ENCODE data around the gene ZSCAN1. TPM values are rescaled to one million over a fixed set of nuclear protein-coding genes. Genes with fewer than 3 reads are reported as not detected.
A peak's percentile ranks its signal among the peaks of the same experiment; 100 is the strongest.

Gene ZSCAN1
- polyA plus RNA-seq, 1 of the 3 experiments (the other 2 are of a cell fraction) = not detected

DNA sequence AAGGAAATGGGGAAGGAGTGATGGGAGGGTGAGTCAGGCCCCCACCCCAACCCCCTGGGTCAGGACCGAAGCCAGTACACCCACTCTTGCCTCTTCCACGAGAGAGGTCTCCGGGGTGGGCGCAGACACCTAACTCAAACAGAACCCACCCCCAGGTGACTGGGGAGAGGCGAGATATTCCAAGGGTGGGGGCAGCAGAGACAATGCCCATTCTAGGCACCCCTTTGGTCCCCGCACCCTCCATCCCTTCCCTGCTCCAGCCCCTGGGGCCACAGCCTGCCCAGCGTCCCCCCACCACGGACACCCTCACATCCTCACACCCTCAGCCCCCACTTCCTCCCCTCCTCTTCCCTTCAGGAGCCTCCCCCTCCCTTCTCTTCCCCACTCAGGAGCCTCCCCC, 63.5 kb downstream of the ZSCAN1 start:
- H2AFZ ChIP-seq (ENCODE audit: low read depth) = no peak overlapping the region
- no peaks in the 10 kb centered on the region for H3K27me3 ChIP-seq (ENCODE audit: insufficient read depth)
- H3K4me1 ChIP-seq (ENCODE audit: control insufficient read depth in 1 of 2, insufficient read depth in 2 of 2, low read depth in 1 of 2, low read length in 1 of 2) = peaks cover 0 to 11% of the 10 kb centered on the region in 2 experiments; a peak in 1 of 4 replicates
- peak overlapping the region; percentile 43 to 82; a peak in 3 of 4 replicates for H3K4me3 ChIP-seq (ENCODE audit: low read depth in 2 of 2, low read length in 1 of 2)
- H3K27ac ChIP-seq (ENCODE audit: low read depth in 2 of 2, low read length in 1 of 2) = no peak overlapping the region; a peak in 1 of 4 replicates
- peak overlapping the region; percentile 73 for H3K4me2 ChIP-seq
- WGBS (ENCODE audit: low lambda C conversion rate) = 21% methylated on average over 8 of the region's 8 CpGs
- no peaks in the 10 kb centered on the region for H4K20me1 ChIP-seq (ENCODE audit: insufficient read depth)
- ChIA-PET POLR2A (interaction anchor here (1.5 kb wide), 1 partner anchor 95 kb away, joined by 4 read pairs; the partner anchor contains the start of gene ZNF606), CTCF (no interaction called here)
- no peaks in the 10 kb centered on the region for H3K9me3 ChIP-seq
- H3K9ac ChIP-seq = no peak overlapping the region; the same call in 1 of the 2 replicates
- TF ChIP-seq MXI1 (IDR thresholded peaks at IDR 0.05; ENCODE audit: low read depth, low read length) (no peak), RFX5 (IDR thresholded peaks at IDR 0.05; ENCODE audit: low read length) (no peak), CHD2 (IDR thresholded peaks at IDR 0.05; ENCODE audit: low read length, partially characterized antibody) (no peak), MEF2A (IDR thresholded peaks at IDR 0.05; ENCODE audit: borderline replicate concordance, low read depth) (no peak), NFIC (IDR thresholded peaks at IDR 0.05; ENCODE audit: borderline replicate concordance) (no peak), TCF12 (IDR thresholded peaks at IDR 0.05) (no peak), EZH2phosphoT487 (IDR thresholded peaks at IDR 0.05; ENCODE audit: borderline replicate concordance, low read depth) (no peak), SMC3 (IDR thresholded peaks at IDR 0.05; ENCODE audit: low read depth, low read length) (no peak)
- TF ChIP-seq, protein P1, sequence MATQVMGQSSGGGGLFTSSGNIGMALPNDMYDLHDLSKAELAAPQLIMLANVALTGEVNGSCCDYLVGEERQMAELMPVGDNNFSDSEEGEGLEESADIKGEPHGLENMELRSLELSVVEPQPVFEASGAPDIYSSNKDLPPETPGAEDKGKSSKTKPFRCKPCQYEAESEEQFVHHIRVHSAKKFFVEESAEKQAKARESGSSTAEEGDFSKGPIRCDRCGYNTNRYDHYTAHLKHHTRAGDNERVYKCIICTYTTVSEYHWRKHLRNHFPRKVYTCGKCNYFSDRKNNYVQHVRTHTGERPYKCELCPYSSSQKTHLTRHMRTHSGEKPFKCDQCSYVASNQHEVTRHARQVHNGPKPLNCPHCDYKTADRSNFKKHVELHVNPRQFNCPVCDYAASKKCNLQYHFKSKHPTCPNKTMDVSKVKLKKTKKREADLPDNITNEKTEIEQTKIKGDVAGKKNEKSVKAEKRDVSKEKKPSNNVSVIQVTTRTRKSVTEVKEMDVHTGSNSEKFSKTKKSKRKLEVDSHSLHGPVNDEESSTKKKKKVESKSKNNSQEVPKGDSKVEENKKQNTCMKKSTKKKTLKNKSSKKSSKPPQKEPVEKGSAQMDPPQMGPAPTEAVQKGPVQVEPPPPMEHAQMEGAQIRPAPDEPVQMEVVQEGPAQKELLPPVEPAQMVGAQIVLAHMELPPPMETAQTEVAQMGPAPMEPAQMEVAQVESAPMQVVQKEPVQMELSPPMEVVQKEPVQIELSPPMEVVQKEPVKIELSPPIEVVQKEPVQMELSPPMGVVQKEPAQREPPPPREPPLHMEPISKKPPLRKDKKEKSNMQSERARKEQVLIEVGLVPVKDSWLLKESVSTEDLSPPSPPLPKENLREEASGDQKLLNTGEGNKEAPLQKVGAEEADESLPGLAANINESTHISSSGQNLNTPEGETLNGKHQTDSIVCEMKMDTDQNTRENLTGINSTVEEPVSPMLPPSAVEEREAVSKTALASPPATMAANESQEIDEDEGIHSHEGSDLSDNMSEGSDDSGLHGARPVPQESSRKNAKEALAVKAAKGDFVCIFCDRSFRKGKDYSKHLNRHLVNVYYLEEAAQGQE (IDR thresholded peaks at IDR 0.05; ENCODE audit: low read depth, low read length) = no peak
- TF ChIP-seq, protein P2, sequence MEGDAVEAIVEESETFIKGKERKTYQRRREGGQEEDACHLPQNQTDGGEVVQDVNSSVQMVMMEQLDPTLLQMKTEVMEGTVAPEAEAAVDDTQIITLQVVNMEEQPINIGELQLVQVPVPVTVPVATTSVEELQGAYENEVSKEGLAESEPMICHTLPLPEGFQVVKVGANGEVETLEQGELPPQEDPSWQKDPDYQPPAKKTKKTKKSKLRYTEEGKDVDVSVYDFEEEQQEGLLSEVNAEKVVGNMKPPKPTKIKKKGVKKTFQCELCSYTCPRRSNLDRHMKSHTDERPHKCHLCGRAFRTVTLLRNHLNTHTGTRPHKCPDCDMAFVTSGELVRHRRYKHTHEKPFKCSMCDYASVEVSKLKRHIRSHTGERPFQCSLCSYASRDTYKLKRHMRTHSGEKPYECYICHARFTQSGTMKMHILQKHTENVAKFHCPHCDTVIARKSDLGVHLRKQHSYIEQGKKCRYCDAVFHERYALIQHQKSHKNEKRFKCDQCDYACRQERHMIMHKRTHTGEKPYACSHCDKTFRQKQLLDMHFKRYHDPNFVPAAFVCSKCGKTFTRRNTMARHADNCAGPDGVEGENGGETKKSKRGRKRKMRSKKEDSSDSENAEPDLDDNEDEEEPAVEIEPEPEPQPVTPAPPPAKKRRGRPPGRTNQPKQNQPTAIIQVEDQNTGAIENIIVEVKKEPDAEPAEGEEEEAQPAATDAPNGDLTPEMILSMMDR (IDR thresholded peaks at IDR 0.05) = no peak
- TF ChIP-seq, protein P3, sequence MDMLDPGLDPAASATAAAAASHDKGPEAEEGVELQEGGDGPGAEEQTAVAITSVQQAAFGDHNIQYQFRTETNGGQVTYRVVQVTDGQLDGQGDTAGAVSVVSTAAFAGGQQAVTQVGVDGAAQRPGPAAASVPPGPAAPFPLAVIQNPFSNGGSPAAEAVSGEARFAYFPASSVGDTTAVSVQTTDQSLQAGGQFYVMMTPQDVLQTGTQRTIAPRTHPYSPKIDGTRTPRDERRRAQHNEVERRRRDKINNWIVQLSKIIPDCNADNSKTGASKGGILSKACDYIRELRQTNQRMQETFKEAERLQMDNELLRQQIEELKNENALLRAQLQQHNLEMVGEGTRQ (IDR thresholded peaks at IDR 0.05; ENCODE audit: borderline replicate concordance, low read depth, low read length) = no peak
- peak; percentile 41 for DNase-seq
- no peaks in the 10 kb centered on the region for H3K9me2 ChIP-seq
- H3K36me3 ChIP-seq (replicated peaks in 1 of 2; ENCODE audit: control insufficient read depth in 1 of 2, insufficient read depth in 2 of 2, low read length in 1 of 2) = no peaks in the 10 kb centered on the region
- no peaks in the 10 kb centered on the region for H3K79me2 ChIP-seq (ENCODE audit: insufficient read depth)
- no peaks in the 10 kb centered on the region for H3F3A ChIP-seq (replicated peaks; ENCODE audit: insufficient read depth)

Measured in SK-N-SH (cell line).